ENCODE measurements around the gene ABCB1. TPM values are rescaled to one million over a fixed set of nuclear protein-coding genes. Genes with fewer than 3 reads are reported as not detected.

Gene ABCB1
- total and polyA plus RNA-seq, 12 donors, result 1.3 to 7.1 (median 2.7) TPM

- TF ChIP-seq, protein P1, sequence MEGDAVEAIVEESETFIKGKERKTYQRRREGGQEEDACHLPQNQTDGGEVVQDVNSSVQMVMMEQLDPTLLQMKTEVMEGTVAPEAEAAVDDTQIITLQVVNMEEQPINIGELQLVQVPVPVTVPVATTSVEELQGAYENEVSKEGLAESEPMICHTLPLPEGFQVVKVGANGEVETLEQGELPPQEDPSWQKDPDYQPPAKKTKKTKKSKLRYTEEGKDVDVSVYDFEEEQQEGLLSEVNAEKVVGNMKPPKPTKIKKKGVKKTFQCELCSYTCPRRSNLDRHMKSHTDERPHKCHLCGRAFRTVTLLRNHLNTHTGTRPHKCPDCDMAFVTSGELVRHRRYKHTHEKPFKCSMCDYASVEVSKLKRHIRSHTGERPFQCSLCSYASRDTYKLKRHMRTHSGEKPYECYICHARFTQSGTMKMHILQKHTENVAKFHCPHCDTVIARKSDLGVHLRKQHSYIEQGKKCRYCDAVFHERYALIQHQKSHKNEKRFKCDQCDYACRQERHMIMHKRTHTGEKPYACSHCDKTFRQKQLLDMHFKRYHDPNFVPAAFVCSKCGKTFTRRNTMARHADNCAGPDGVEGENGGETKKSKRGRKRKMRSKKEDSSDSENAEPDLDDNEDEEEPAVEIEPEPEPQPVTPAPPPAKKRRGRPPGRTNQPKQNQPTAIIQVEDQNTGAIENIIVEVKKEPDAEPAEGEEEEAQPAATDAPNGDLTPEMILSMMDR (IDR thresholded peaks at IDR 0.05), result no peak
- WGBS, 2 donors, result 6 to 7% methylated on average over 38 to 39 of the region's 39 CpGs
- H3K27me3 ChIP-seq, result peaks cover 0 to 29% (median 0%) of the 10 kb centered on the region in 7 donors
- peak overlapping the region in 2 of 10 donors; percentile 11 to 41 for H3K27ac ChIP-seq
- intact Hi-C loops (cut with DNase I), result loop anchor here in 1 of 10 donors (5.0 kb wide), 1 partner anchor 248 kb away; the partner anchor contains the start of genes DBF4 and SLC25A40
- DNase-seq, result peak; percentile 4 to 13
- peak in 6 of 8 donors; percentile 11 to 64 (median 27) for ATAC-seq
- H3K9me3 ChIP-seq, result peaks cover 0 to 3% (median 0%) of the 10 kb centered on the region in 11 donors
- H3K4me3 ChIP-seq, result peak overlapping the region; percentile 50 to 69 (median 60)
- no peaks in the 10 kb centered on the region for H3K36me3 ChIP-seq
- peaks cover 0 to 17% (median 9%) of the 10 kb centered on the region in 9 donors for H3K4me1 ChIP-seq
These were observed 28.3 kb upstream of the ABCB1 start for GRCh38 chr7:87628780-87629569.

GRCh38 chr7:87627634-87627994 lies 26.9 kb upstream of the ABCB1 start:
- TF ChIP-seq, protein P1 (IDR thresholded peaks at IDR 0.05), result no peak
- Histone ChIP-seq H3K4me3 (peak overlapping the region; percentile 50 to 69 (median 60)), H3K9me3 (peaks cover 0 to 3% (median 0%) of the 10 kb centered on the region in 11 donors), H3K27me3 (peaks cover 0 to 29% (median 0%) of the 10 kb centered on the region in 7 donors), H3K36me3 (no peaks in the 10 kb centered on the region), H3K4me1 (peaks cover 0 to 17% (median 9%) of the 10 kb centered on the region in 9 donors), H3K27ac (peak overlapping the region in 2 of 10 donors; percentile 5 to 18)
- WGBS, 2 donors, result 2 to 3% methylated on average over 30 of the region's 30 CpGs
- ATAC-seq, result peak; percentile 1 to 56 (median 38)
- DNase-seq, result peak; percentile 3 to 16
- intact Hi-C loops (cut with DNase I), result loop anchor here in 1 of 10 donors (5.0 kb wide), 1 partner anchor 250 kb away; the partner anchor contains the start of genes DBF4 and SLC25A40

DNA sequence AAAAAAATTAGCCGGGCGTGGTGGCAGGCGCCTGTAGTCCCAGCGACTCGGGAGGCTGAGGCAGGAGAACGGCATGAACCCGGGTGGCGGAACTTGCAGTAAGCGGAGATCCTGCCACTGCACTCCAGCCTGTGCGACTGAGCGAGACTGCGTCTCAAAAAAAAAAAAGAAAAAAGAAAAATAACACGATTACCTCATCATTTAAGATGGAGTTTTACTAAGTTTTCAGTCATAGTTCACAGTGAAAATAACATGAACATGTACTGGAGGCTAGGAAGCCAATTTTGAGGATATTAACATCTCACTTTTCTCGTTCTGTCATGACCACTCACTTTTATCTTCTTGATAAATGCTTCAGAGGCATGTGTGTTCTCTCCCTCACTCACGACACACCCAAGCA lies 24.4 kb upstream of the ABCB1 start:
- Histone ChIP-seq H3K27me3 (peaks cover 0 to 29% (median 0%) of the 10 kb centered on the region in 7 donors), H3K4me3 (no peak overlapping the region), H3K27ac (no peak overlapping the region), H3K36me3 (no peaks in the 10 kb centered on the region), H3K9me3 (no peaks in the 10 kb centered on the region), H3K4me1 (peaks cover 0 to 17% (median 9%) of the 10 kb centered on the region in 9 donors)
- intact Hi-C loops (cut with DNase I), result loop anchor here in 1 of 10 donors (5.0 kb wide), 1 partner anchor 252 kb away; the partner anchor contains the start of genes DBF4 and SLC25A40
- WGBS, 2 donors, result 82 to 85% methylated on average over 15 of the region's 15 CpGs
- ATAC-seq, result no peak
- TF ChIP-seq, protein P1 (IDR thresholded peaks at IDR 0.05), result no peak
- DNase-seq, result no peak

- intact Hi-C loops (cut with DNase I), result loop anchor here in 1 of 10 donors (5.0 kb wide), 1 partner anchor 253 kb away; the partner anchor contains the start of genes DBF4 and SLC25A40
- H3K4me1 ChIP-seq, result peaks cover 0 to 17% (median 9%) of the 10 kb centered on the region in 9 donors
- DNase-seq (no peak), ATAC-seq (no peak)
- no peaks in the 10 kb centered on the region for H3K36me3 ChIP-seq
- TF ChIP-seq, protein P1 (IDR thresholded peaks at IDR 0.05), result no peak
- no peak overlapping the region for H3K4me3 ChIP-seq
- H3K9me3 ChIP-seq, result no peaks in the 10 kb centered on the region
- no peak overlapping the region for H3K27ac ChIP-seq
- peaks cover 0 to 25% (median 0%) of the 10 kb centered on the region in 7 donors for H3K27me3 ChIP-seq
- 80 to 86% methylated on average over 7 of the region's 7 CpGs for WGBS, 2 donors
These were observed 23.9 kb upstream of the ABCB1 start for GRCh38 chr7:87624628-87625027.
